ENCODE measurements around the gene NEU3.

Gene NEU3, protein sequence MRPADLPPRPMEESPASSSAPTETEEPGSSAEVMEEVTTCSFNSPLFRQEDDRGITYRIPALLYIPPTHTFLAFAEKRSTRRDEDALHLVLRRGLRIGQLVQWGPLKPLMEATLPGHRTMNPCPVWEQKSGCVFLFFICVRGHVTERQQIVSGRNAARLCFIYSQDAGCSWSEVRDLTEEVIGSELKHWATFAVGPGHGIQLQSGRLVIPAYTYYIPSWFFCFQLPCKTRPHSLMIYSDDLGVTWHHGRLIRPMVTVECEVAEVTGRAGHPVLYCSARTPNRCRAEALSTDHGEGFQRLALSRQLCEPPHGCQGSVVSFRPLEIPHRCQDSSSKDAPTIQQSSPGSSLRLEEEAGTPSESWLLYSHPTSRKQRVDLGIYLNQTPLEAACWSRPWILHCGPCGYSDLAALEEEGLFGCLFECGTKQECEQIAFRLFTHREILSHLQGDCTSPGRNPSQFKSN

DNA sequence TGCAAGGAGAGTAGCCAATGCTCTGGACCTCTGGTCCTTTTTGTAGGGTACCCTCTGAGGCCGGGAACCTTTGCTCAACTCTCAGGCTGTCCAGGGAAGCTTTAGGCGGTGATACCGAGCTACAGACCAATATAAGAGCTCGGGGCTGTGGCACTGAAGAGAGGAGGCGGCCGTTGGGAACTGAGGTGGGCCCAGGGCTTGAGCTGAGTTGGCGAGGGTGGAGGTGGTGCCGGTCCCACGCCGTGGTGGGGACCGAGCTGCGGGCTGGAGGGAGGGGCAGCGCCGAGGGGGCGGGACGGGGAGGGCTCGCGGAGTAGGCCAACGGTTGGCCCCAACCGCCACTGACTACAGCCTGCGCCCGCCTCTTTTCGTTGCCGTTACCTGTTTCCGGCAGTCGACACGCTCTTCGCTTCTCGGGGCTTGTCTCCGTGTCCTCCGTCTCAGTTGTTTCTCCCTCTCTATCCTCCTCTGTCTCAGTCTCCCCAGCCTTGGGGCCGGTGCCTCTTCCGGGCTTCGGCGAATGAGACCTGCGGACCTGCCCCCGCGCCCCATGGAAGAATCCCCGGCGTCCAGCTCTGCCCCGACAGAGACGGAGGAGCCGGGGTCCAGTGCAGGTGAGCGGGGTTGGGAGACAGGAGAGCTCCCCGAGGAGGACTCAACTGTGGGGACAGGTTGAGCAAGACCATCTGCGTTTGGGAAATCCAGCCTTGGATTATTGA lies at the start of gene NEU3:
Gene NEU3, plus strand, starts transcription at position 393 of the 719 bp plus-strand sequence. Its CDS starts 128 bp downstream, at position 521.
- H3K9me3 ChIP-seq (ENCODE audit: control insufficient read depth in 5 of 5, low read length in 5 of 5): no peaks in the 10 kb centered on the region
- no peaks in the 10 kb centered on the region for H3K27me3 ChIP-seq (ENCODE audit: control insufficient read depth in 5 of 5, insufficient read depth in 4 of 5, low read length in 5 of 5)
- peaks cover 3 to 16% (median 14%) of the 10 kb centered on the region in 5 donors for H3K4me1 ChIP-seq (ENCODE audit: control insufficient read depth in 5 of 5, insufficient read depth in 5 of 5, low read length in 5 of 5)
- peak within 1 kb of the TSS; percentile 43 for H3K27ac ChIP-seq (ENCODE audit: low read depth, low read length)
- no peaks in the 10 kb centered on the region for H3K36me3 ChIP-seq (ENCODE audit: control insufficient read depth in 5 of 5, insufficient read depth in 5 of 5, low read length in 5 of 5)
- peak within 1 kb of the TSS; percentile 82 to 88 (median 84) for H3K4me3 ChIP-seq (ENCODE audit: low read depth in 1 of 5, low read length in 5 of 5)
- peak within 1 kb of the TSS; percentile 35 to 92 (median 90) for H3K9ac ChIP-seq (ENCODE audit: low read length in 5 of 5)

DNA sequence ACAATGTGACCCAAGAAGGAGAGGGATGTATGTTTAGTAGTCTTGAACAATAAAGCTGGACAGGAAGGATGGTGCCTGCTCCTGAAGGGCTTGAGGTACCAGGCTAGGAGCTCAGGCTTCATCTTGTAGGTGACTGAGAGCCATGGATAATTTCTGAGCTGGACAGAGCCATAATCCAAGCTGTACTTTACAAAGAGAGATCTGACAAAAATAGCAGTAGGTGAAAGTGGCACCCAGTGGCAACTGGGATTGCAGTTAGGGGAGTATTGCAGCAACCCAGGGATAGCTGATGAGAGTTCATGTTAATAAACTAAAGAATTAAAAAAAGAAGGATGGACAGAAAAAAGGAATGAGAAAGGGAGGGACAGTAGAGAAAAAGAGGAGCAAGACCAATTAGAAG lies 47.2 kb upstream of the NEU3 start:
- Histone ChIP-seq H3K27me3 (ENCODE audit: control insufficient read depth in 5 of 5, insufficient read depth in 4 of 5, low read length in 5 of 5) (no peaks in the 10 kb centered on the region), H3K27ac (ENCODE audit: low read depth, low read length) (no peak overlapping the region), H3K4me3 (ENCODE audit: low read depth in 1 of 5, low read length in 5 of 5) (no peak overlapping the region), H3K9me3 (ENCODE audit: control insufficient read depth in 5 of 5, low read length in 5 of 5) (no peaks in the 10 kb centered on the region), H3K9ac (ENCODE audit: low read length in 5 of 5) (no peak overlapping the region), H3K36me3 (ENCODE audit: control insufficient read depth in 5 of 5, insufficient read depth in 5 of 5, low read length in 5 of 5) (peaks cover 3 to 14% (median 10%) of the 10 kb centered on the region in 5 donors), H3K4me1 (ENCODE audit: control insufficient read depth in 5 of 5, insufficient read depth in 5 of 5, low read length in 5 of 5) (peaks cover 0 to 21% (median 14%) of the 10 kb centered on the region in 5 donors)

DNA sequence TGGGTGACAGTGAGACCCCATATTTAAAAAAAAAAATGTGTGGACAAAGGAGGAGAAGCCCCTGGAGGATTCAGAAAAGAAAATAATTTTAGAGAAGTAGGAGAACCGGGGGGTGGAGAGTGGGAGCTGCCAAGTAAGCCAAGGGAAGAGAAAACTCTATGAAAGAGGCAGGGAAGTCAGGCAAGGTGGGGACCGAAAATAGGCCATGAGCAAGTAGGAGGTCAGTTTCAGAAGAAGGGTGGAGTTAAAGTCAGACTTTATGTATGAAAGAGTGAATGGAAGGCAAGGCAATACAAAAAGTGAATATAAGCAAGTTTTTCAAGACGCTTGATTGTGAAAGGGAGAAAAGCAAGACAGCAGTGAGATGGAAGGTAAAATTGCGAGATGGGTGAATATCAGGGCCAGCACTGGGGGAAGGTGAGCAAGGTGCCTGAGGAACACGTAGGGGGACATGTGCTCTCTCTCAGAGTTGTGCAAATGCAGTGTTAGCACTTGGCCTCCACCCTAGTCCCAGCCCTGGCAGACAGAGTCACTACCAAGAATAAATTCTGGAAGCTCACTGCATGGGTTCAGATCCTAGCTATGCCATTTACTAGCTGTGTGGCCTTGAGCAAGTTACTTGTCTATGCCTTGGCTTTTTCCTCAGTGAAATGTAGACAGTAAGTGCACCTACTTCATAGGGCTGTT lies 46.5 kb upstream of the NEU3 start:
- H3K27me3 ChIP-seq (ENCODE audit: control insufficient read depth in 5 of 5, insufficient read depth in 4 of 5, low read length in 5 of 5): no peaks in the 10 kb centered on the region
- no peaks in the 10 kb centered on the region for H3K9me3 ChIP-seq (ENCODE audit: control insufficient read depth in 5 of 5, low read length in 5 of 5)
- H3K4me1 ChIP-seq (ENCODE audit: control insufficient read depth in 5 of 5, insufficient read depth in 5 of 5, low read length in 5 of 5): peaks cover 0 to 21% (median 14%) of the 10 kb centered on the region in 5 donors
- no peak overlapping the region for H3K4me3 ChIP-seq (ENCODE audit: low read depth in 1 of 5, low read length in 5 of 5)
- H3K27ac ChIP-seq (ENCODE audit: low read depth, low read length): no peak overlapping the region
- H3K9ac ChIP-seq (ENCODE audit: low read length in 5 of 5): peak overlapping the region in 2 of 5 donors; percentile 3 to 21
- H3K36me3 ChIP-seq (ENCODE audit: control insufficient read depth in 5 of 5, insufficient read depth in 5 of 5, low read length in 5 of 5): peaks cover 0 to 14% (median 8%) of the 10 kb centered on the region in 5 donors

DNA sequence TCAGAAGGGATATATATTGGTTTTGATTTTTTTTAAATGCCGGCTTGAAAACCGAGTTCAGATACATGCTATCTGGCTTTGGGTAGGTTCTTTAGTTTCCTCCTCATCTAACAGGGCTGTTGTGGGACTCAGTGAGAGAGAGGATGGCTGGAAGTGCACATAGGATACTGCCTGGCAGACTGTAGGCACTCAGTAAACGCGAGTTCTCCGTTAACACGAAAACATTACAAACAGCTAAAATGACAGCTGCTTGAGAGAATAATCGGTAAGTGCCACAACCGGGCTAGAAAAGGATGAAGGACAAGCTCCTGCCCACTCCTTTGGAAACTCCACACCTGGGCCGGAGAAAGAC lies 40.2 kb upstream of the NEU3 start:
- H3K27me3 ChIP-seq (ENCODE audit: control insufficient read depth in 5 of 5, insufficient read depth in 4 of 5, low read length in 5 of 5): no peaks in the 10 kb centered on the region
- no peaks in the 10 kb centered on the region for H3K9me3 ChIP-seq (ENCODE audit: control insufficient read depth in 5 of 5, low read length in 5 of 5)
- H3K4me3 ChIP-seq (ENCODE audit: low read depth in 1 of 5, low read length in 5 of 5): peak overlapping the region; percentile 81 to 99 (median 94)
- H3K4me1 ChIP-seq (ENCODE audit: control insufficient read depth in 5 of 5, insufficient read depth in 5 of 5, low read length in 5 of 5): peaks cover 2 to 37% (median 29%) of the 10 kb centered on the region in 5 donors
- H3K9ac ChIP-seq (ENCODE audit: low read length in 5 of 5): peak overlapping the region; percentile 57 to 99 (median 96)
- peaks cover 0 to 9% (median under 1%) of the 10 kb centered on the region in 5 donors for H3K36me3 ChIP-seq (ENCODE audit: control insufficient read depth in 5 of 5, insufficient read depth in 5 of 5, low read length in 5 of 5)
- peak overlapping the region; percentile 84 for H3K27ac ChIP-seq (ENCODE audit: low read depth, low read length)

DNA sequence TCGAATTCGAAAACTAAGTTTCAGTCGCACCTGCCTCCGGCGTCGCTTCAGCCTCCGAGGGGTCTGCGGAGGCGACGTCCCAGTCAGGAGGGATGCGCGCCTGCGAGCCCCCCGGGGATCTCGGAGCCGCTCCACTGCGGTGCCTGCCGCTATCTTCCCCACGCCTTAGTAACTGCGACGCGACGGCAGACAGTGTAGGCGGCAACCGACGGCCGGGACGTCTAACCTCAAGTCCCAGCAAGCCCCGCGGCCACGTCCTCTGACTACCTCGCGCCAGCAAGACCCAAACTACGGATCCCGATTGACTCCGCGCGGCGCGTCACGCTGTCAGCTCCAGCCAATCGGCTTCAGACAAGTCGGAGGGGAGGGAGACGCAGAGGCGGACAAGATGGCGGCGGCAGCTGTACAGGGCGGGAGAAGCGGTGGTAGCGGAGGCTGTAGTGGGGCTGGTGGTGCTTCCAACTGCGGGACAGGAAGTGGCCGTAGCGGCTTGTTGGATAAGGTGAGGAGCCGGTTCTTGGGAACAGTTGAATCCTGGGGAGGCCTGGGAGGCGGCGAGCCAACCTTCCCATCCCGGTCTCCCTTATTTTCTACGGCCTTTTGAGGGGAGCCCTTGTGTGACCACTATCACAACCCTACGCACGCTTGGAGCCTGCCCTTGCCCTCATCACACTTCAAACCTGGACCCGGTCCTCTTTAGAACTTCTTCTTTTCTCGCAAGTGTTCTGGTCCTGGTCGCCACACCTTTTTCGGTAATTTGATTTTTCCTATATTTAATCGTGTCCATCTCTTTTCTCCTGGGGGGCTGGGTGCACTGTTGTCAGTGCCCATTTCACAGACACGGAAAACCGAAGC lies 39.6 kb upstream of the NEU3 start, which contains the start of the genes SPCS2 and XRRA1:
Gene SPCS2, plus strand, starts transcription at position 369 of the 855 bp plus-strand sequence. Its CDS starts 20 bp downstream, at position 389.
Gene XRRA1, minus strand, starts transcription at position 194 of the 855 bp plus-strand sequence. CDS start 8,213 bp downstream, outside the sequence.
- Histone ChIP-seq H3K9me3 (ENCODE audit: control insufficient read depth in 5 of 5, low read length in 5 of 5) (no peaks in the 10 kb centered on the region), H3K4me3 (ENCODE audit: low read depth in 1 of 5, low read length in 5 of 5) (peak within 1 kb of the TSS; percentile 81 to 99 (median 98)), H3K27ac (ENCODE audit: low read depth, low read length) (peak within 1 kb of the TSS; percentile 84), H3K27me3 (ENCODE audit: control insufficient read depth in 5 of 5, insufficient read depth in 4 of 5, low read length in 5 of 5) (no peaks in the 10 kb centered on the region), H3K36me3 (ENCODE audit: control insufficient read depth in 5 of 5, insufficient read depth in 5 of 5, low read length in 5 of 5) (peaks cover 0 to 12% (median 0%) of the 10 kb centered on the region in 5 donors), H3K9ac (ENCODE audit: low read length in 5 of 5) (peak within 1 kb of the TSS; percentile 84 to 99 (median 96)), H3K4me1 (ENCODE audit: control insufficient read depth in 5 of 5, insufficient read depth in 5 of 5, low read length in 5 of 5) (peaks cover 2 to 37% (median 29%) of the 10 kb centered on the region in 5 donors)

DNA sequence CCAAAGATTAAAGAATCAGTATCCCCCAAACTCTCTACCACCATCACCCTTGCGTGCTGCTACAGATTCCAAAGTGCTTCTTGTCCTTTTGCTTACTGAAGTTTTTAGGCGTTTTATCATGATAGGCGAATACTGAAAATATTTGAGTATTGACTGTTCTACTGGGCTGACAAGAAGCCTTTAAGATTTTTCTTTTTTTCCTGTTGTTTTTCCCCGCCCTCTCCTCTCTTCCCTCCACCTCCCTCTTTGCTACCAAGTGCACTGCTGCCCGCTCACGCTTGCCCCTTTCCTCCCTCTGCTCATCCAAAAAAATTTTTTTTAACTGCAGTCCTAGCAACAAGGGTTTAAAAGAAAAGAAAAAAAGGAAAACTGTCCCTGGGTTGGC lies 39.0 kb upstream of the NEU3 start:
- peaks cover 0 to 7% (median 0%) of the 10 kb centered on the region in 5 donors for H3K36me3 ChIP-seq (ENCODE audit: control insufficient read depth in 5 of 5, insufficient read depth in 5 of 5, low read length in 5 of 5)
- peaks cover 2 to 37% (median 29%) of the 10 kb centered on the region in 5 donors for H3K4me1 ChIP-seq (ENCODE audit: control insufficient read depth in 5 of 5, insufficient read depth in 5 of 5, low read length in 5 of 5)
- no peaks in the 10 kb centered on the region for H3K9me3 ChIP-seq (ENCODE audit: control insufficient read depth in 5 of 5, low read length in 5 of 5)
- peak overlapping the region; percentile 81 to 99 (median 98) for H3K4me3 ChIP-seq (ENCODE audit: low read depth in 1 of 5, low read length in 5 of 5)
- peak overlapping the region; percentile 84 to 99 (median 96) for H3K9ac ChIP-seq (ENCODE audit: low read length in 5 of 5)
- peak overlapping the region; percentile 84 for H3K27ac ChIP-seq (ENCODE audit: low read depth, low read length)
- H3K27me3 ChIP-seq (ENCODE audit: control insufficient read depth in 5 of 5, insufficient read depth in 4 of 5, low read length in 5 of 5): no peaks in the 10 kb centered on the region

DNA sequence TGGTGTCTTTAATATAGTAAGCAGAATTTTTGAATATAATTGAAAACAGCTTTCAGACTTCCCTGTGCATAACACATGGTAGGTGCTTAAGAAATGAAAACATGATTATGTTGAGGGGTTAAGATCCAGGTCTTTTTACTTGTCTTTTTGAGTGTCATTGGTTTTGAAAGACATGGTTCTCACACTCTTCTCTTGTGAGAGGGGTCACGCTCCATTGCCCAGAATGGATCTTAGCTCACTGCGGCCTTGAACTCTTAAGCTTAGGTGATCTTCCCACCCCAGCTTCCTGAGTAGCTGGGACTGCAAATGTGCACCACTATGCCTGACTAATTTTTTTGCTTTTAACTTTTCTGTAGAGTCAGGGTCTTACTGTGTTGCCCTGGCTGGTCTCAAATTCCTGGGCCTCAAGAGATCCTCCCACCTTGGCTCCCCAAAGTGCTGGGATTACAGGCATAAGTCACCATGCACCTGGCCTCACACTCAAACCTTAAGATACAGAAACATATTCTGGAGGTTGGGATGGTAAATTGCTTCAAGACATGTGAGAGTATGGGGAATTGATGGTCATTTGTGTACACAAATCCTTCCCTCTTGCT lies 38.3 kb upstream of the NEU3 start:
- H3K4me3 ChIP-seq (ENCODE audit: low read depth in 1 of 5, low read length in 5 of 5): peak overlapping the region; percentile 81 to 99 (median 98)
- no peaks in the 10 kb centered on the region for H3K27me3 ChIP-seq (ENCODE audit: control insufficient read depth in 5 of 5, insufficient read depth in 4 of 5, low read length in 5 of 5)
- H3K27ac ChIP-seq (ENCODE audit: low read depth, low read length): peak overlapping the region; percentile 84
- H3K4me1 ChIP-seq (ENCODE audit: control insufficient read depth in 5 of 5, insufficient read depth in 5 of 5, low read length in 5 of 5): peaks cover 2 to 37% (median 29%) of the 10 kb centered on the region in 5 donors
- peak overlapping the region; percentile 84 to 99 (median 96) for H3K9ac ChIP-seq (ENCODE audit: low read length in 5 of 5)
- no peaks in the 10 kb centered on the region for H3K9me3 ChIP-seq (ENCODE audit: control insufficient read depth in 5 of 5, low read length in 5 of 5)
- H3K36me3 ChIP-seq (ENCODE audit: control insufficient read depth in 5 of 5, insufficient read depth in 5 of 5, low read length in 5 of 5): peaks cover 0 to 11% (median 0%) of the 10 kb centered on the region in 5 donors

DNA sequence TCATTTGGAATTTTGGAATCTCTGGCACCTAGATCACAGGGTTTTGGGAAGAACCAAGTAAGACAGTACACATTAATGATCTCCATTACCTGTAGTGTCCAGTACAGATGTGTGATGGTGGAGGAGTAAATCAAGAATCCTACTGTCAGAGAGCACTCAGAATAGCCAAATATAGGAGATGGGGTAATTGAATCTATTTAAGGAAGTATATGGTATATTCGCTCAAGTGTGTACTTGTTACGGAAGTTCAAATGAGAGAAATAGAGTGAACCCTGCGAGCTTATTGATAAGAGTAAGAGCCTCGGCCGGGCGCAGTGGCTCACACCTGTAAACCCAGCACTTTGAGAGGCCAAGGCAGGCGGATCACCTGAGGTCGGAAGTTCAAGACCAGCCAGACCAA lies 37.5 kb upstream of the NEU3 start:
- Histone ChIP-seq H3K4me3 (ENCODE audit: low read depth in 1 of 5, low read length in 5 of 5) (no peak overlapping the region), H3K9me3 (ENCODE audit: control insufficient read depth in 5 of 5, low read length in 5 of 5) (no peaks in the 10 kb centered on the region), H3K27ac (ENCODE audit: low read depth, low read length) (no peak overlapping the region), H3K36me3 (ENCODE audit: control insufficient read depth in 5 of 5, insufficient read depth in 5 of 5, low read length in 5 of 5) (peaks cover 0 to 11% (median 0%) of the 10 kb centered on the region in 5 donors), H3K9ac (ENCODE audit: low read length in 5 of 5) (no peak overlapping the region), H3K4me1 (ENCODE audit: control insufficient read depth in 5 of 5, insufficient read depth in 5 of 5, low read length in 5 of 5) (peaks cover 2 to 37% (median 29%) of the 10 kb centered on the region in 5 donors), H3K27me3 (ENCODE audit: control insufficient read depth in 5 of 5, insufficient read depth in 4 of 5, low read length in 5 of 5) (no peaks in the 10 kb centered on the region)

All from subcutaneous abdominal adipose tissue (tissue), 5 donors.